GM19395 (cell line): Measurements from ENCODE around the gene DPYD.
A peak's percentile ranks its signal among the peaks of the same experiment; 100 is the strongest.

Experiments
- ATAC-seq: cut with Tn5 transposase; IDR thresholded peaks from one replicate; pipeline ENCODE4 v1.9.1; 2021; ENCODE audit warnings: mild to moderate bottlenecking, moderate library complexity; ENCODE audit not compliant: unreplicated experiment

DPYD gene

DNA sequence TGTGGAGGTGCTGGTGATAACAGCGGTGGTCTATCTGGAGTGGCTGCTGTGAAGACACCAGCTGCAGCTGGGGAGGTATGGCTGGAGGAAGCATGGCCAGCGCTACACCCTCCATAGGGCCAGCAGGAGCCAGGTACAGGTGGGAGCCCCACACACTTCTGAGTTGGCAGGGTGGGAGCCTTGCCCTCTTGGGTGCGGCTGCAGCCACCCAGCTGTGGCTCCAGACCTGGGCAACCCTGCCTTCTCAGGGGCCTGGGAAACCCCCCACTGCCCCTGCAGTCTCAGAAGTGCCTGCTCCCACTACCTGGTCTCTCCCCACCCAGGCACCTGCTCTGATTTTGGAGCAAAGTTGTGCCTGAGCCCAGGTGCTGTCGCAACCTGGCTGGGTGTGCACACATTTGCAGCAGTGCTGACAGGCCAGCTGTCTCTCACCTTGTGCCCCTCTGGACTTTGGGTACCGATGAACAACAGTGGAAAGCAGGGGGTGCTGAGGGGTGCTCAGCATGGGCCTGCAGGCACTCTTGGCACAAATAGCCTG, 76.2 kb downstream of the DPYD start:
- ATAC-seq, result no peak

DNA sequence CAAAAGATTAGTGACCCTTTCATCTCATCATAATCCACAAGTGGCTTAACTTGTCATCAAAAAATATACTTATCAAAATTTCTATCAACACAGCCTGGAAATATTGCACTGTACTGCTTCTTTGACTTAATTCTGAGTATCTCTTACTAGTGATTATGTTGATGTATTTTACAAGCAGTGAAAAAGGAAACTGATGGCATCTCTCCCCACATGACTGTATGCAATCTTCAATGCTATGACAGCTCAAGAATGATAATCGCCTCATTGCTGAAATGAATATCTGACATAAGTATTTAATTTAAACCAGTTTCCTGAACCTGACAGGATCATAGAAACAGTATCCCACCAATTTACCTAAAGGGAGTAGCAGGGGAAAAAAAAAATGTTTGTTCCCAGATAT, 79.5 kb downstream of the DPYD start:
- no peak for ATAC-seq

DNA sequence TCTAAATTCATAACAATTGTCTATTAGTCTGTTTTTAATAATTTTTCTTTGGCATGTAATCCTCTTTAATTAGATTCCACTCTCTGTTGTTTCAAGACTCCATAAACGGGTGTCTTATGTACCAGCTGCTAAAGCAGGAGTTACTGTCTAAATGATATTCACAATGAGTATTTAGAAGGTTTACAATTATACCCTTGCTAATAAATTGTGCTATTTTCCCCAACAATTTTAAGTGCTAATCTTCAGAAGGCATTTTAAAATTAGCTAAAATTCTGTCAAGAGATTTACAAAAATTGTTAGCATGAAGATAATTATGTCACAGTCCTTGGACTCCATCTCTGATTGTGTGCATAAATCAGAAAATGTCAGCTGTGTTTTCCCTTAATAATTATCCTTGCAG, 83.7 kb downstream of the DPYD start:
- no peak for ATAC-seq

DNA sequence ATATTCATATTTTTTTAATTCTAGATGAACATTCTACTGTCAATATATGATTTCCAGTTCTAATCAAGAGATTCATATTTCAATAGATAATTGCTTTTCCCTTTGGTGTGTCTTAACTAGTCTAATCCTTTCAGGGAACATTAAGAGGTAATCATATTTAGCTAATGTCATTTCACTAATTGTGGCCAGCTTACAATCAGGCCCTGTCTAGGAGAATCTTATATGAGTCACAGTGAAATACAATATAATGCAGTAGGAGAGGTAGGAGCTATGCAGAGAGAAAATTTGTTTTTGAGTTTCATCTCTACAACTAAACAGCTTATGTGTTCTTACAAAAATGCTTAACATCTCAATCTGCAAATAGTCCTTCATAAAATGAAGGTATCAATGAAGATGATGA, 85.9 kb downstream of the DPYD start:
- no peak for ATAC-seq

DNA sequence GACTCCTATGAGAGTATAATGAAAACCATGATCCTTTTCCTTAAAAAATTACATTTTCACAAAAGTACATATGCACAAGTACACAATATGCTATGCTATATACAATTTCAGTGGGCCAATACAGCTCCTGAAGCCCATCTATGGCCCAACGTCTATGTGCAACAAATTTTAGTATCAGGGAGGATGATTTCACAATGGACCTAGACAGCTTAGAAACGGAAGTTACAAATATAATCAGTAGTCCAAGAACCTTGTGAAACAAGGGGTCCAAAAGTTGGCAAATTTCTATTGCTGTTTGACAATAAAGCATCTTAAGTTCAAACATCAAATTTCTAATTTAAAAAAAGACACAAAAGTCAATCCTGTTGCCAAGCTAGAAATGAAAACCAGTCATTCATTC, 87.0 kb downstream of the DPYD start:
- no peak for ATAC-seq

DNA sequence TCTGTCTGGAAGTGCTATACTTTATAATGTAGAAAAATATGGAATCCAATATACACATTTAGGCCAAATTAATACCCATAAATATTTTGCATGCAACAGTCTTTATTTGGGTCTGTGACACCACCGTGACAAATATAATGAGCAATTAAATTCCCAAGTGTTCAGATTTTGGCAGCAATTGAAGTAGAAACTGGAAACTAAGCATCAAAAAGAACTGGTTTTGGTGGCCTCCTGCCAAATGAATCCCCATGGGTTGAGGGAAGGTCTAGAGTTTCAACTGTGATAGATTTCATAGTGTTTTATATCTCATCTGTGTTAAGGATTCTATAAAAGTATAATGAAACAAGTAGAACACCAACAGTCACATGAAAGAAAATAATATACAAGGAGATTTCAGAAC, 88.4 kb downstream of the DPYD start:
- ATAC-seq, result no peak

DNA sequence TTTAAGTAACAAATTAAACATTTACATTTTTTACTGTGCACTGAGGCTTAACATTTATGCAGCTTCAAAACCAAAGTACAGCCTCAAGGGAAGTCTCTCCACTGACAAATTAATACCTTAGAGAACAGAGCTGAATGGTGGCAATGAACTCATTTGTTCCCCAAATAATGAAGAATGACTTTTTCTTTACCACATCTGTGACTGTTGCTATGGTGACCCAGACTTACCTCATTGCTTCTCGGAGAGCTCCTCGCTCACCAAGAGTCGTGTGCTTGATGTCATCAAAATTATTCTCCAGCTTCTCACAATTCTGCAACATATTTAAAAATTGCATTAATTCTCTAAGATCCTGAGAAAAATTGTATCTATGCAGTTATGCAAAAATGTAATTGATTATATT, 92.9 kb downstream of the DPYD start:
- peak; percentile 68 for ATAC-seq

DNA sequence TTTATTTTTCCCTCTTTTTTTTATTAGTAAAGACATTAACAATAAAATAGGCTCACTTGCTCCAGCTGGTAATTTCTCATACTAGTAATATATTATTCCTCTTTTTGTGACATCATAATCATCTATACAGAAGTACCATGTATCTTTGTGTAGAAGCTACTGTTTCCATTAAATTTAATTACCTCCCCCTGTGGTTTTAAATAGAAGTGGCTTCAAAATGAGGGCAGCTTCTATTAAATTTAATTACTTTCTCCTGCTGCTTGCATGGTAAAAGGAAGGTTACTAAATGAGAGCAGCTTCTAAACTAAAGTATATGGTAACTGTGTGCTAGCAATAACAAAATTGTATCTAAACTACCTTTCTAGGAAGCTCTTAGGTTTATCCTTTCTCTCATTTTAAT, 94.0 kb downstream of the DPYD start:
- no peak for ATAC-seq

DNA sequence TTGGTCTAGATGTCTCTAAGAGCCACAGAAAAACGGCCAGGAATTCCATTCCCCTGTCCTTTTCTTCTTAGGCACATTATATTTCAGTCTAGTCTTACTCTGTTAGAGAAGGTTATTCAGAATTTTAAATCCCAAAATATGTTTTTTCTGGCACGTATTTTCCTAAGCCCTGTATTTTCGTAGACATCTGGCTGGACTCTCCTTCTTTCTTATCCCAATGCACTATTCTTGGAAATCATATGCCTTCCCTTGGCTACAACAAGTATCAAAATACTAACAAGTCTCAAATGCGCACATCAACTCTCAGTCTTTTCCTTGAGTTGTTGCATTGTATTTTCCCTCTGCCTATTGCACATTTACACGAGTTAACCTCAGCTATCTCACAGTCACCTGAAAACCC, 96.2 kb downstream of the DPYD start:
- ATAC-seq, result no peak

DNA sequence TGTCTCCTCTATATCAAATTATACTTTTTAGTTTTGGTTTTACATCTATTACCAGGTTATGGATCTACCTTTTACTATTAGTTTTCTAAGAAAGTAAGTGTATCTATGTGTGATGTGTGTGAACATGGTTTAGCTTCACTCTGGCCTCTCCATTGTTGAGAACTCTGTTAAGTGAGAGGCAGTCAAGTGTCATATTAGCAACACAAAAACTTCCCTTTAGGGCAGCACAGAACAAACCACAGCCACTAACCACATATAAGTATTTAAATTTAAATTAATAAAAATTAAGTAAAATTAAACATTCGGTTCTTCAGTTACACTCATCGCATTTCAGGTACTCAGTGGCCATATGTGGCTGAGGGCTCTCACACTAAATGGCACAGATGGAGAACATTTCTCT, 96.6 kb downstream of the DPYD start:
- no peak for ATAC-seq

DNA sequence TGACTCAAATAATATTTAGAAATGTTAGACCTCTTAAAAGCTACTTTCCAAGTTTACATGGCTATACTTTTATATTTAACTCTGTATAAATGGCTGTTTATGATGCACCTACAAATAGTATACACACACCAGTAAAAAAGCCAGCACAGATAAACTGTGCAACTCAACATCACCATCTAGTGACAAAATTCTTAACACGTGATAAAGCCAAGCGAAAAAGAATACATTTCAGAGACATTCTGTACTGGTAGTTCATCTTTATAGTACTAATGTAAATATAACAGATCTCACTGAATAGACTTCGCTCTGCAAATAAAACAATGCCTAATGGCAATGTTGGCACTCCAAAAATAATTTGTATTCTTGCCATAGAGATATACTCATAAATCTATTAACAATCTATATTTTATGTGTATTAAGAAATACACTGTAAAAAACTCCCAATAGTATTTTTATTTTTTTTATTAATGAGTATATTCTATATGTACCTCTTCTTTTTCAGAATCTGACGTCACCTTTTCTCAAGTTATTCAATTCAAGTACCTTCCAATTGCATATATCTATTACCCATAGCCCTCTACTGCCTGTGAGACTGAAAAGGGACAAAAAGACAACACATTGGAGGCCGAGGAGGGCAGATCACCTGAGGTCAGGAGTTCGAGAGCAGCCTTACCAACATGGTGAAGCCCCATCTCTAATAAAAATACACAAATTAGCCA, 100.2 kb downstream of the DPYD start:
- ATAC-seq, result peak; percentile 78

DNA sequence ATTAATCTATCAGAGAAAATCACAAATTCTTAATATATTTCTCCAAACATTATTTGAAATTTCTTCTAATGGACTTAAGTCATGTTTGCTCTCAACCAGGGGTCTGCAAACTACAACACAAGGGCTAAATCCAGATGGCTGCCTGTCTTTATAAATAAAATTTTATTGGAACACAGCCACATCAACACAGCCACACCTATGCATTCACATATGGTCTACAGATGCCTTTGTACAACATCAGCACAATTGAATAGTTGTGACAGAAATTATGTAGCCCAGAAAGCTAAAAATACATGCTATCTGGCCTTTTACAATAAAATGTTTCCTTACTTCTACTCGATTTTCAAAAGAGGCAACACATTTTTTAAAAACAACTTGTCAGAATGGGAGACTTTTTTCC, 103.9 kb downstream of the DPYD start:
- no peak for ATAC-seq

DNA sequence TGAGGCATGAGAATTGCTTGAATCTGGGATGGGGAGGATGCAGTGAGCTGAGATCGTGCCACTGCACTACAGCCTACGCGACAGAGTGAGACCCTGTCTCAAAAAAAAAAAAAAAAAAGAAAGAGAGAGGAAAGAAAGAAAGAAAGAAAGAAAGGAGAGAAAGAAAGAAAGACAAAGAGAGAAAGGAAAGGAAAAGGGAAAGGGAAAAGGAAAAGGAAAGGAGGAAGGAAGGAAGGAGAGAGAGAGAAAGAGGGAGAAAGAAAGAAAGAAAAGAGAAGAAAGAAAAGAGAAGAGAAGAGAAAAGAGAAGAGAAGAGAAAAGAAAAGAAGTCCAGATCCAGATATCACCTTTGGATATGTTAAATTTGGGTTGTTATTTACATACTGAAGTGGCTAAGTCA, 106.0 kb downstream of the DPYD start:
- no peak for ATAC-seq

DNA sequence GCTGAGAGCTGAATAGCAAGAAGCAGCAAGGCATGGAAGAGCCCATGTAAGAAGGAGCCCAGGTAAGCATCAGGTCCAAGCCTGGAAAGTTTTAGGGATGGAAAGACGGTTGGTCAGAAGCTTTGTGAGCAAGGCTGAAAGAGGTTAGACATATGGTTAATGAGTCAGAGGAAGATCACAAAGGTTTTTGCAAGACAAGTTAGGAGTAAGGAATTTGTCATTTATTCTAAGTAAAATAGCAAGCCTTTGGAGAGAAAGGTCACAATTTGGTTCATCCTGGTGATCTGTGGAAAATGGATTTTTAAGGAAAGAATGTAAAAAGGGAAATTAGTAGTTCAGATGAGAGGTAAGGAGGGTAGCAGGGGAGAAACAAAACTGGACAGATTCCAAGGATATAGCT, 106.7 kb downstream of the DPYD start:
- ATAC-seq, result no peak

DNA sequence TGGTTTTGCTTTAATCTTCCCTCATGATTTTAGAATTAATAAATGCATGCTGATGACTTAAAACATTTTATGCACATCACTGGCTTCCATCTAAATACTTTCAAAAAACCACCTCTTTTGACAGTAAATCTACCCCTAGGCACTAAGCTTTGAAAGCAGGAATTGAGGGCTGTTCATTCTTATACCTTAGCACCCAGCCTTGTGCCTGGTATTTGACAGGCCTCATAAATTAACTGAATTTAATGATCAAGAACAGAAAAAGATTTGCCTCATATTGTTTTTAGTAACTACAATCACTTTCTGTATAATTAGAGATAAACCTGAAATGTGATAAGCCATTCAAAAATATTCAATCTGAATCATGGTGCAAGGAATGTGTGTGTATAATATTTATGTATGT, 108.8 kb downstream of the DPYD start:
- ATAC-seq, result no peak

DNA sequence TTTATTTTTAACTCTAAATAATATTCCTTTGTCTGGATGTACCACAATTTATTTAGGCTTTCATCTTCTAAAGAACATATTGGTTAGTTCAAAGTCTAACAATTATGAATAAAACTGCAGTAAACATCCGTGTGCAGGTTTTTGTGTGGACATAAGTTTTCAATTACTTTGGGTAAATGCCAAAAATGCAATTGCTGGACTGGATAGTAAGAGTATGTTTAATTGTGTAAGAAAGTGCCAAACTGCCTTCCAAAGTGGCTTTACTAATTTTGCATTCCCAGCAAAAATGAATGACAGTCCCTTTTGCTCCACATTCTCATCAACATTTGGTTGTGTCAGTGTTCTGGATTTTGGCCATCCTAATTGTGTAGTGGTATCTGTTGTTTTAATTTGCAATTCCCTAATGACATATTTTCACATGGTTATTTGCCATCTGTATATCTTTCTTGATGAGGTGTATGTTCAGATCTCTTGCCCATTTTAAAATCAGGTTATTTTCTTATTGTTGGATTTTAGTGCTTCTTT, 113.8 kb downstream of the DPYD start:
- no peak for ATAC-seq

DNA sequence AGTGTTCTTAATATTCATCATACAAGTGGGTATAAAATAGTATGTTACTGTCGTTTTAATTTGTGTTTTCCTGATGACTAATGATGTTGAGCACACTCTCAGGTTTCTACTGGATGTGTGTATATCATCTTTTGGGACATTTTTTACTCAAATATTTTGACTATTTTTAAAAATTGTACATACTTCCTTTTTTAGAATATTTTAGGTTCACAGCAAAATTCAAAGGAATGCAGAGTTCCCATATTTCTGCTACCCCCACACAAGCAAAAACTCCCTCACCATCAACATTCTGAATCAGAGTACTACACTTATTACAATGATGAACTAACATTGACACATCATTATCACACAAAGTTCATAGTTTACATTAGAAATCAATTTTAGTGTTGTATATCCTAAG, 114.5 kb downstream of the DPYD start:
- ATAC-seq, result no peak

DNA sequence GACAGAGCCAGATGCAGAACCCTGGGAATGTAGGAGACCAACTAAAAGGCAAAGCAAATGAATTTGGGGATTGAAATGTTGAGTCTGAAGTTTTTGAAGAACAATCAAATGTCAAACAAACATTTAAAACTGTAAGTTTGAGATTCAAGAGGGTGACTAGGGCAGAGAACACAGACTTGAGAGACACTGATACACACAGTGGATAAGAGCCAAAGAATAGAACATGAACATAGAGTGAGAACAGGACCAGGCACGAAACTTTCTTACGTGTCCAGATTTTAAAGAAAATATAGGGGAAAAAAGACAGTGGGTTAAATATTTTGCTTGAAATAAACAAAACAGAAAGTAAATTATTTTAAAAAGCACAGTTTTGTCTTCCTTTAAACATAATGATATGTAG, 115.7 kb downstream of the DPYD start:
- ATAC-seq, result no peak

DNA sequence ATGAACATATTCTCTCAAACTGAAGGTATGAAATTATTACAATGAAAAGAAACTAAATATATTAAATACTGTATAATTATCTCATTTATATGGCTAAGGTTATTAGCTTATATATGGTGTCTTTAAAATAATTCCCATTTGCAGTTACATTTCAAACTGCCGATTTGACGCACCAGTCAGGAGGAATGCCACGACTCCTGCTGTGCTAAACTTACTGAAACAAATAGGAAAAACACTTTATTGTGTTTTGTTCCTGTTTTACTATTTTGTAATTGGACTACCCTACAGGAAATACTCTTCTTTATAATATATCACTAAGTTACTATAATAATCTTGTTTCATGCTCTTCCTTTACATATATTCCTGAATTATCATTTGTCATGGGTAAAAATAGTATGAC, 117.8 kb downstream of the DPYD start:
- no peak for ATAC-seq

DNA sequence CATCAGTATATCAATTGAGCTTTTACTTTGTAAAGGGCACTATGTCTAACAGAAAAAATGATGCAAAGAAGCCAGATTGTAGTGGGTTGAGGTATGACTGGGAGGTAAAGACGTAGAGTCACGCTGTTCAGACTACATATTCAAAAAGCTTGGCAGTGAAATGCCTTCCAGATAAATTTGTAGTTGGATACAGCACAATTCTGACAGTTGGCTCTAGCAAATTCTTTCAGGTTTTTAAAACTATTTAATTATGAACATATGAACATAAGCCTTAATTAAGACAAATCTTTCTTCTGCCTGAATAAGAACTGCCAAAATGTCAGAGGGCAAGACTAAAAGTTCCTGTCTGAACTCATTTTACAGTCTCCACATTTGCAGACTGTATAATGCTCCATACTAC, 118.8 kb downstream of the DPYD start:
- no peak for ATAC-seq

DNA sequence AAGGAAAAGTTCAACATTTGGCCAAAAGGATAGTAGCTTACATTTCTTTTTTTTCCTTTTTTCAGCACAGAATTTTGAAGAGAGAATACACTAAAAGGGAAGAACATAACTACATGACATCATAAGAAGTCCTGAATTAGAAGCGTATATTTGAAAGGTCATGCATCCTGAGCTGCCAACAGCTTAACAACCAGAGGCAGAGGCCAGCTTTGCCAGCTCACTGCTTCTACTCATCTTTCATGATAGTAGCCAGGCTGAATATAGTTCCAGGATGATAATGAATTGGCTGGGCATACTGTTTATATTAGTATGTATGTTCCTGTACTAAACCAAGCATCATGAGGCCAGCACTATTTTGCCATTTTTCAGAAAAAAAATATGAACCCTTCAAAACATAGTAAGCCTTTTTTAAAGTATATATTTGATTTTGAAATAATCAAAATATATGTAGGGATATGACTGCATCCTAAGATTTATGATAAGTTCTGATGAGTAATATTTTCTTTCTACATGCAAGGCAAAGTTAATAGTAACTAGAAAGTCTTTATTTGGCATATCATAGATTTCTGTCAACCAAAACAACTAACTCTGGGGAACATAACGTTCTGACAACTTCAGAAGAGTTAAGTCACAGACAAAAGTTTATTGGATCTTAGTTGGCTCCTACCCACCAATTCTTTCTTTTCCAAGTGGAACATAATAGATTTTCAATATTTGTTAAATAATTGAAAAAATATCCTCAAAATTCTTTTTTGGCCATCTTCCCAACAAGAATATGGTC, 123.2 kb downstream of the DPYD start:
- ATAC-seq, result no peak

DNA sequence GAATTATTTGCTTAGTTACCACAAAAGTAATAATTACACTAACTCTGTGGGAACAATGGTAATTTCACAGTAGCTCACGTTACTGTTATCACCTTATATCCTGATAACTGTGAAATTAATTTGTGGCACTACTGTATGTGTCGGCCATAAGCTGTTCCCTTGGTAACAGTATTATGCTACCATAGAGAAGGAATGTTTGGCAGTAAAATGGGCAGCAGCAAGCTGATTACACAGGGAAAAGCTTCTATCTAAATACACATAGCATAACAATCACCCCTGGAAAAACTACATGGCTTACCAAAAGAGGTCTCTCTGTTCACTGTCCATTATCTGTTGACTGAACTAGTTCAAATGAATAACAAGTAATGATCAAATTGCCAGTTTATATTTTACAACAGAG, 124.1 kb downstream of the DPYD start:
- ATAC-seq, result no peak
